Bone marrow (tissue), 2 donors: ENCODE data around the gene FAM241A.
"Not testable (repeated sequence)": the region's sequence is repeated elsewhere in the genome, so short reads cannot be mapped to it uniquely, and the experiment has no call there.

Experiments used
- DNase-seq, 2 donors: peaks; one replicate each; lab custom pipeline; 2025; lab: John Stamatoyannopoulos, UW

Gene FAM241A

GRCh38 chr4:112173593-112174558 lies 28.6 kb downstream of the FAM241A start:
- no peak for DNase-seq

- no peak for DNase-seq
Measured at GRCh38 chr4:112175840-112176239, 30.6 kb downstream of the FAM241A start.

- no peak for DNase-seq
Measured at GRCh38 chr4:112176596-112176995, 31.3 kb downstream of the FAM241A start.

- DNase-seq: not testable (repeated sequence)
Measured at GRCh38 chr4:112178741-112179140, 33.5 kb downstream of the FAM241A start.

GRCh38 chr4:112181358-112182000 lies 36.2 kb downstream of the FAM241A start:
- no peak for DNase-seq

GRCh38 chr4:112182604-112183003 lies 37.4 kb downstream of the FAM241A start:
- no peak for DNase-seq

- no peak for DNase-seq
Measured at GRCh38 chr4:112183252-112183651, 38.0 kb downstream of the FAM241A start.

- DNase-seq: no peak
Measured at GRCh38 chr4:112184438-112184837, 39.2 kb downstream of the FAM241A start.

GRCh38 chr4:112185334-112185733 lies 40.1 kb downstream of the FAM241A start:
- DNase-seq: no peak

- DNase-seq: no peak
Measured at GRCh38 chr4:112185740-112186670, 40.8 kb downstream of the FAM241A start.

GRCh38 chr4:112189754-112190153 lies 44.5 kb downstream of the FAM241A start:
- DNase-seq: no peak

GRCh38 chr4:112190684-112191083 lies 45.4 kb downstream of the FAM241A start:
- DNase-seq: no peak

GRCh38 chr4:112196461-112196860 lies 51.2 kb downstream of the FAM241A start:
- no peak for DNase-seq

- no peak for DNase-seq
Measured at GRCh38 chr4:112199041-112199440, 53.8 kb downstream of the FAM241A start.

GRCh38 chr4:112201915-112202505 lies 56.8 kb downstream of the FAM241A start:
- no peak for DNase-seq

- DNase-seq: no peak
Measured at GRCh38 chr4:112203593-112203992, 58.3 kb downstream of the FAM241A start.

GRCh38 chr4:112206431-112206830 lies 61.2 kb downstream of the FAM241A start:
- no peak for DNase-seq

- not testable (repeated sequence) for DNase-seq
Measured at GRCh38 chr4:112208137-112209095, 63.2 kb downstream of the FAM241A start.

- no peak for DNase-seq
Measured at GRCh38 chr4:112210777-112211176, 65.5 kb downstream of the FAM241A start.

GRCh38 chr4:112213091-112213490 lies 67.8 kb downstream of the FAM241A start:
- DNase-seq: no peak
